MCF 10A (cell line): ENCODE results near the gene CXXC1. TPM values are rescaled to one million over a fixed set of nuclear protein-coding genes. Genes with fewer than 3 reads are reported as not detected.
A peak's percentile ranks its signal among the peaks of the same experiment; 100 is the strongest.

Source experiments
- BruUV-seq: library from RNA; stranded (reverse); fragments of 400-500 nt; replicated peaks from 2 replicates; lab custom pipeline; 2021; lab: Mats Ljungman, UMichigan
- CTCF ChIA-PET: fragments of 300-600 bp; sonication (Branson Sonifier 250); formaldehyde crosslinking; extraction: SDS; loops from one replicate; lab custom pipeline; 2021; ENCODE audit warnings: antibody characterized with exemption, inconsistent platforms; lab: Yijun Ruan, JAX
- POLR2A ChIA-PET: fragments of 300-600, 350-650 bp; sonication (Branson Sonifier 250); formaldehyde crosslinking; extraction: SDS; loops from one replicate; lab custom pipeline; 2020; ENCODE audit warnings: antibody characterized with exemption, inconsistent platforms; lab: Yijun Ruan, JAX
- DNase-seq: peaks from one replicate; pipeline ENCODE4 v3.0.0-alpha.2; 2018; ENCODE audit not compliant: unreplicated experiment
- H3K27ac Mint-ChIP-seq: one replicate; pipeline ENCODE4 v1.8.0; 2022; ENCODE audit warnings: mild to moderate bottlenecking, low read depth, mixed read lengths; ENCODE audit not compliant: unreplicated experiment
- H3K27me3 Mint-ChIP-seq: one replicate; pipeline ENCODE4 v1.8.0; 2022; ENCODE audit warnings: mixed read lengths; ENCODE audit not compliant: insufficient read depth, unreplicated experiment
- H3K36me3 Mint-ChIP-seq: one replicate; pipeline ENCODE4 v1.8.0; 2022; ENCODE audit warnings: mild to moderate bottlenecking, moderate library complexity, mixed read lengths; ENCODE audit not compliant: insufficient read depth, unreplicated experiment
- H3K4me1 Mint-ChIP-seq: one replicate; pipeline ENCODE4 v1.8.0; 2022; ENCODE audit warnings: mixed read lengths; ENCODE audit not compliant: insufficient read depth, unreplicated experiment
- H3K4me3 Mint-ChIP-seq: one replicate; pipeline ENCODE4 v1.8.0; 2022; ENCODE audit warnings: mild to moderate bottlenecking, moderate library complexity, mixed read lengths; ENCODE audit not compliant: unreplicated experiment
- H3K9me3 Mint-ChIP-seq: one replicate; pipeline ENCODE4 v1.8.0; 2022; ENCODE audit warnings: mixed read lengths; ENCODE audit not compliant: unreplicated experiment
- CTCF ChIP-seq: fragments of 200-600 bp; IDR thresholded peaks from one replicate; pipeline ENCODE4 v1.8.0; 2022; ENCODE audit warnings: antibody characterized with exemption, mild to moderate bottlenecking; ENCODE audit not compliant: unreplicated experiment
- intact Hi-C: fragments of 100-400 bp; cut with micrococcal nuclease; formaldehyde crosslinking; loops from 2 replicates; pipeline ENCODE4 v1.14.1; 2022
- total RNA-seq: library from RNA; stranded (reverse); gene quantifications from 2 replicates; pipeline ENCODE4 v1.2.3, GENCODE V29; 2022

CXXC1 gene
- total RNA-seq, 1 experiment from 2014 or later = 65.1 TPM

- H3K4me3 Mint-ChIP-seq = no peak overlapping the region
- CTCF ChIA-PET = interaction anchor here (0.7 kb wide), 1 partner anchor 440 kb away, joined by 3 read pairs; no protein-coding TSS in a partner anchor
- POLR2A ChIA-PET = interaction anchor here (1.2 kb wide), 1 partner anchor 8 kb away, joined by 3 read pairs; no protein-coding TSS in a partner anchor
- no peaks in the 10 kb centered on the region for H3K9me3 Mint-ChIP-seq
- TF ChIP-seq CTCF = no peak
- no peaks in the 10 kb centered on the region for H3K27me3 Mint-ChIP-seq
- intact Hi-C loops = no loop called here
- H3K4me1 Mint-ChIP-seq = peaks cover 4% of the 10 kb centered on the region
- no TSS peak for BruUV-seq
- DNase-seq = no peak
- no peak overlapping the region for H3K27ac Mint-ChIP-seq
- peaks cover 64% of the 10 kb centered on the region for H3K36me3 Mint-ChIP-seq
Measured at GRCh38 chr18:50268022-50268747, 19.3 kb downstream of the CXXC1 start.

- no peak for DNase-seq
- H3K27me3 Mint-ChIP-seq = no peaks in the 10 kb centered on the region
- intact Hi-C loops = no loop called here
Measured at GRCh38 chr18:50266248-50266704, 21.2 kb downstream of the CXXC1 start, which contains the start of gene CFAP53. CFAP53 (minus strand) TSS chr18:50266495; CDS start chr18:50266404, 91 bp downstream.

GRCh38 chr18:50262977-50263376, 24.5 kb downstream of the CXXC1 start:
- TF ChIP-seq CTCF = no peak
- ChIA-PET POLR2A (interaction anchor here (0.6 to 1.7 kb wide), 3 partner anchors 18 to 776 kb away, joined by 3 to 4 read pairs (median 3); partner anchors contain the start of genes C18orf32 and MBD1), CTCF (interaction anchor here (1.2 to 1.5 kb wide), 2 partner anchors 20 to 93 kb away, joined by 3 to 6 read pairs; no protein-coding TSS in a partner anchor)
- Mint-ChIP-seq H3K27me3 (no peaks in the 10 kb centered on the region), H3K9me3 (peaks cover 10% of the 10 kb centered on the region), H3K27ac (no peak overlapping the region), H3K4me1 (peaks cover 4% of the 10 kb centered on the region), H3K36me3 (peaks cover 23% of the 10 kb centered on the region), H3K4me3 (no peak overlapping the region)
- no peak for DNase-seq
- BruUV-seq = no TSS peak
- intact Hi-C loops = no loop called here

More at GRCh38 chr18:50266248-50266704, 21.2 kb downstream of the CXXC1 start, which contains the start of gene CFAP53:
- ChIA-PET CTCF (interaction anchor here (1.0 kb wide), 1 partner anchor 91 kb away, joined by 4 read pairs; no protein-coding TSS in a partner anchor), POLR2A (interaction anchor here (0.7 to 1.0 kb wide), 2 partner anchors 12 to 1318 kb away, joined by 3 to 4 read pairs; no protein-coding TSS in a partner anchor)
- peaks cover 4% of the 10 kb centered on the region for H3K4me1 Mint-ChIP-seq
- no TSS peak for BruUV-seq
- no peak within 1 kb of the TSS for H3K27ac Mint-ChIP-seq
- TF ChIP-seq CTCF = no peak
- H3K4me3 Mint-ChIP-seq = peak within 1 kb of the TSS; percentile 62
- no peaks in the 10 kb centered on the region for H3K9me3 Mint-ChIP-seq
- H3K36me3 Mint-ChIP-seq = peaks cover 44% of the 10 kb centered on the region

GRCh38 chr18:50250935-50251334, 36.6 kb downstream of the CXXC1 start:
- TF ChIP-seq CTCF = no peak
- no peaks in the 10 kb centered on the region for H3K9me3 Mint-ChIP-seq
- ChIA-PET CTCF (no interaction called here), POLR2A (interaction anchor here (0.8 kb wide), 1 partner anchor 31 kb away, joined by 3 read pairs; no protein-coding TSS in a partner anchor)
- no peaks in the 10 kb centered on the region for H3K27me3 Mint-ChIP-seq
- DNase-seq = no peak
- intact Hi-C loops = no loop called here
- peaks cover 10% of the 10 kb centered on the region for H3K36me3 Mint-ChIP-seq
- BruUV-seq = no TSS peak
- H3K27ac Mint-ChIP-seq = no peak overlapping the region
- no peak overlapping the region for H3K4me3 Mint-ChIP-seq
- no peaks in the 10 kb centered on the region for H3K4me1 Mint-ChIP-seq
